ENCODE results near the gene TMEM179B. TPM values are rescaled to one million over a fixed set of nuclear protein-coding genes. Genes with fewer than 3 reads are reported as not detected.

The TMEM179B gene
- total and polyA plus RNA-seq, 4 donors = 21.1 to 81.4 (median 32.7) TPM

DNA sequence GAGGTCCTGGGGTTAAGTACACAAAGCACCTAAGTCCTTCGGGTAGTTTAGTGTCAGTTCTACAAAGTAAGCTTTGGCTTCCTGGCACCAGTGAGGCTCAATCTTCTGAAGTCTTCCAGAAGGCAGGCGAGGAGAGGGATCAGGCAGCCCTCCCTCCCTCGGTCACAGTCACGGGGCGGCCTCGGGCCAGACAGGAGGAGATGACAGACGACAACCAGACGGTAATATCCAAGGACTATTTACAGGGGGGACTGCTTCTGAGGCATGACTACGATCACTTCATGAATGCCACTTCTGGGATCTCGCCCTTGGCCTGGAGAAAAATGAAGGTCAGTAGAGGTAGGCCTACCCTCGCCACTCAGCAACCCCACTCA is 5.0 kb downstream of the TMEM179B start:
- WGBS = 41% methylated on average over 11 of the region's 11 CpGs
- H3K36me3 ChIP-seq (ENCODE audit: control insufficient read depth in 4 of 4, insufficient read depth in 3 of 4, low read depth in 1 of 4, low read length in 3 of 4) = peaks cover 5 to 46% (median 29%) of the 10 kb centered on the region in 4 donors
- no peaks in the 10 kb centered on the region for H3K9me3 ChIP-seq (ENCODE audit: control insufficient read depth in 4 of 4, low read length in 3 of 4)
- H3K4me3 ChIP-seq (ENCODE audit: low read depth in 1 of 3, low read length in 3 of 3) = no peak overlapping the region
- no peak overlapping the region for H3K9ac ChIP-seq (ENCODE audit: low read depth in 1 of 2, low read length in 2 of 2)
- peaks cover 0 to 41% (median 34%) of the 10 kb centered on the region in 4 donors for H3K4me1 ChIP-seq (ENCODE audit: control insufficient read depth in 4 of 4, insufficient read depth in 4 of 4, low read length in 3 of 4)
- no peaks in the 10 kb centered on the region for H3K27me3 ChIP-seq (ENCODE audit: control insufficient read depth in 4 of 4, insufficient read depth in 4 of 4, low read length in 3 of 4)
- DNase-seq (ENCODE audit: low spot score) = no peak
- peak overlapping the region; percentile 49 to 85 for H3K27ac ChIP-seq (ENCODE audit: low read depth in 1 of 2, low read length in 2 of 2)
- TF ChIP-seq FOXA2 (IDR thresholded peaks at IDR 0.05) (no peak), RXRA (IDR thresholded peaks at IDR 0.05) (no peak), YY1 (IDR thresholded peaks at IDR 0.05) (no peak), FOXA1 (IDR thresholded peaks at IDR 0.05) (no peak), HNF4G (IDR thresholded peaks at IDR 0.05) (no peak), NR2F2 (IDR thresholded peaks at IDR 0.05) (no peak), EGR1 (IDR thresholded peaks at IDR 0.05; ENCODE audit: low read depth in 2 of 2) (no peak), GABPA (IDR thresholded peaks at IDR 0.05 in 1 of 2, conservative IDR thresholded peaks at IDR 0.05 in 1 of 2) (no peak), RAD21 (IDR thresholded peaks at IDR 0.05) (no peak), SP1 (IDR thresholded peaks at IDR 0.05) (no peak), TAF1 (conservative IDR thresholded peaks at IDR 0.05) (no peak), HNF4A (conservative IDR thresholded peaks at IDR 0.05) (no peak)
- TF ChIP-seq, protein P1, sequence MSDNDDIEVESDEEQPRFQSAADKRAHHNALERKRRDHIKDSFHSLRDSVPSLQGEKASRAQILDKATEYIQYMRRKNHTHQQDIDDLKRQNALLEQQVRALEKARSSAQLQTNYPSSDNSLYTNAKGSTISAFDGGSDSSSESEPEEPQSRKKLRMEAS (IDR thresholded peaks at IDR 0.05) = no peak
- TF ChIP-seq, protein P2, sequence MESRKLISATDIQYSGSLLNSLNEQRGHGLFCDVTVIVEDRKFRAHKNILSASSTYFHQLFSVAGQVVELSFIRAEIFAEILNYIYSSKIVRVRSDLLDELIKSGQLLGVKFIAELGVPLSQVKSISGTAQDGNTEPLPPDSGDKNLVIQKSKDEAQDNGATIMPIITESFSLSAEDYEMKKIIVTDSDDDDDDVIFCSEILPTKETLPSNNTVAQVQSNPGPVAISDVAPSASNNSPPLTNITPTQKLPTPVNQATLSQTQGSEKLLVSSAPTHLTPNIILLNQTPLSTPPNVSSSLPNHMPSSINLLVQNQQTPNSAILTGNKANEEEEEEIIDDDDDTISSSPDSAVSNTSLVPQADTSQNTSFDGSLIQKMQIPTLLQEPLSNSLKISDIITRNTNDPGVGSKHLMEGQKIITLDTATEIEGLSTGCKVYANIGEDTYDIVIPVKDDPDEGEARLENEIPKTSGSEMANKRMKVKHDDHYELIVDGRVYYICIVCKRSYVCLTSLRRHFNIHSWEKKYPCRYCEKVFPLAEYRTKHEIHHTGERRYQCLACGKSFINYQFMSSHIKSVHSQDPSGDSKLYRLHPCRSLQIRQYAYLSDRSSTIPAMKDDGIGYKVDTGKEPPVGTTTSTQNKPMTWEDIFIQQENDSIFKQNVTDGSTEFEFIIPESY (IDR thresholded peaks at IDR 0.05) = no peak
- TF ChIP-seq, protein P3, sequence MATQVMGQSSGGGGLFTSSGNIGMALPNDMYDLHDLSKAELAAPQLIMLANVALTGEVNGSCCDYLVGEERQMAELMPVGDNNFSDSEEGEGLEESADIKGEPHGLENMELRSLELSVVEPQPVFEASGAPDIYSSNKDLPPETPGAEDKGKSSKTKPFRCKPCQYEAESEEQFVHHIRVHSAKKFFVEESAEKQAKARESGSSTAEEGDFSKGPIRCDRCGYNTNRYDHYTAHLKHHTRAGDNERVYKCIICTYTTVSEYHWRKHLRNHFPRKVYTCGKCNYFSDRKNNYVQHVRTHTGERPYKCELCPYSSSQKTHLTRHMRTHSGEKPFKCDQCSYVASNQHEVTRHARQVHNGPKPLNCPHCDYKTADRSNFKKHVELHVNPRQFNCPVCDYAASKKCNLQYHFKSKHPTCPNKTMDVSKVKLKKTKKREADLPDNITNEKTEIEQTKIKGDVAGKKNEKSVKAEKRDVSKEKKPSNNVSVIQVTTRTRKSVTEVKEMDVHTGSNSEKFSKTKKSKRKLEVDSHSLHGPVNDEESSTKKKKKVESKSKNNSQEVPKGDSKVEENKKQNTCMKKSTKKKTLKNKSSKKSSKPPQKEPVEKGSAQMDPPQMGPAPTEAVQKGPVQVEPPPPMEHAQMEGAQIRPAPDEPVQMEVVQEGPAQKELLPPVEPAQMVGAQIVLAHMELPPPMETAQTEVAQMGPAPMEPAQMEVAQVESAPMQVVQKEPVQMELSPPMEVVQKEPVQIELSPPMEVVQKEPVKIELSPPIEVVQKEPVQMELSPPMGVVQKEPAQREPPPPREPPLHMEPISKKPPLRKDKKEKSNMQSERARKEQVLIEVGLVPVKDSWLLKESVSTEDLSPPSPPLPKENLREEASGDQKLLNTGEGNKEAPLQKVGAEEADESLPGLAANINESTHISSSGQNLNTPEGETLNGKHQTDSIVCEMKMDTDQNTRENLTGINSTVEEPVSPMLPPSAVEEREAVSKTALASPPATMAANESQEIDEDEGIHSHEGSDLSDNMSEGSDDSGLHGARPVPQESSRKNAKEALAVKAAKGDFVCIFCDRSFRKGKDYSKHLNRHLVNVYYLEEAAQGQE (IDR thresholded peaks at IDR 0.05) = no peak
- TF ChIP-seq, protein P4, sequence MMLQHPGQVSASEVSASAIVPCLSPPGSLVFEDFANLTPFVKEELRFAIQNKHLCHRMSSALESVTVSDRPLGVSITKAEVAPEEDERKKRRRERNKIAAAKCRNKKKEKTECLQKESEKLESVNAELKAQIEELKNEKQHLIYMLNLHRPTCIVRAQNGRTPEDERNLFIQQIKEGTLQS (IDR thresholded peaks at IDR 0.05) = no peak
- TF ChIP-seq, protein P5, sequence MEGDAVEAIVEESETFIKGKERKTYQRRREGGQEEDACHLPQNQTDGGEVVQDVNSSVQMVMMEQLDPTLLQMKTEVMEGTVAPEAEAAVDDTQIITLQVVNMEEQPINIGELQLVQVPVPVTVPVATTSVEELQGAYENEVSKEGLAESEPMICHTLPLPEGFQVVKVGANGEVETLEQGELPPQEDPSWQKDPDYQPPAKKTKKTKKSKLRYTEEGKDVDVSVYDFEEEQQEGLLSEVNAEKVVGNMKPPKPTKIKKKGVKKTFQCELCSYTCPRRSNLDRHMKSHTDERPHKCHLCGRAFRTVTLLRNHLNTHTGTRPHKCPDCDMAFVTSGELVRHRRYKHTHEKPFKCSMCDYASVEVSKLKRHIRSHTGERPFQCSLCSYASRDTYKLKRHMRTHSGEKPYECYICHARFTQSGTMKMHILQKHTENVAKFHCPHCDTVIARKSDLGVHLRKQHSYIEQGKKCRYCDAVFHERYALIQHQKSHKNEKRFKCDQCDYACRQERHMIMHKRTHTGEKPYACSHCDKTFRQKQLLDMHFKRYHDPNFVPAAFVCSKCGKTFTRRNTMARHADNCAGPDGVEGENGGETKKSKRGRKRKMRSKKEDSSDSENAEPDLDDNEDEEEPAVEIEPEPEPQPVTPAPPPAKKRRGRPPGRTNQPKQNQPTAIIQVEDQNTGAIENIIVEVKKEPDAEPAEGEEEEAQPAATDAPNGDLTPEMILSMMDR (IDR thresholded peaks at IDR 0.05; ENCODE audit: low read depth, low read length, missing input control) = no peak

Measured in liver (tissue), 9 donors.